NCI-H1694 (cell line): ENCODE results near the gene QRICH2.
"Not testable (repeated sequence)": the region's sequence is repeated elsewhere in the genome, so short reads cannot be mapped to it uniquely, and the experiment has no call there.

Experiments
- DNase-seq: peaks from one replicate; lab custom pipeline; 2025; lab: John Stamatoyannopoulos, UW

The QRICH2 gene

GRCh38 chr17:76247304-76247703 lies 60.8 kb downstream of the QRICH2 start:
- no peak for DNase-seq

GRCh38 chr17:76246080-76247066 lies 61.7 kb downstream of the QRICH2 start:
- DNase-seq = no peak

- not testable (repeated sequence) for DNase-seq
Observed at GRCh38 chr17:76244721-76245120, 63.4 kb downstream of the QRICH2 start.

- no peak for DNase-seq
Observed at GRCh38 chr17:76243826-76244679, 64.0 kb downstream of the QRICH2 start.

- DNase-seq = no peak
Observed at GRCh38 chr17:76241691-76242255, 66.3 kb downstream of the QRICH2 start.

- no peak for DNase-seq
Observed at GRCh38 chr17:76241204-76241538, 66.9 kb downstream of the QRICH2 start.

- no peak for DNase-seq
Observed at GRCh38 chr17:76240461-76241203, 67.4 kb downstream of the QRICH2 start, which contains the start of gene RNF157. Gene RNF157 (minus strand): TSS chr17:76240493. CDS start chr17:76240240, 253 bp downstream.

GRCh38 chr17:76239538-76240274 lies 68.4 kb downstream of the QRICH2 start:
- DNase-seq = no peak

- DNase-seq = no peak
Observed at GRCh38 chr17:76238847-76239537, 69.1 kb downstream of the QRICH2 start.

- DNase-seq = no peak
Observed at GRCh38 chr17:76237859-76238313, 70.2 kb downstream of the QRICH2 start.

- no peak for DNase-seq
Observed at GRCh38 chr17:76236603-76237002, 71.5 kb downstream of the QRICH2 start.

- no peak for DNase-seq
Observed at GRCh38 chr17:76235883-76236282, 72.2 kb downstream of the QRICH2 start.

GRCh38 chr17:76234354-76234679 lies 73.8 kb downstream of the QRICH2 start:
- no peak for DNase-seq

GRCh38 chr17:76233588-76234353 lies 74.3 kb downstream of the QRICH2 start:
- no peak for DNase-seq

GRCh38 chr17:76232342-76232741 lies 75.7 kb downstream of the QRICH2 start:
- DNase-seq = peak; percentile 69

GRCh38 chr17:76226749-76227148 lies 81.3 kb downstream of the QRICH2 start:
- not testable (repeated sequence) for DNase-seq

GRCh38 chr17:76225373-76226086 lies 82.5 kb downstream of the QRICH2 start:
- DNase-seq = not testable (repeated sequence)
